OCI-LY1 (cell line): ENCODE results near the gene SYNE4.

Source experiments
- EZH2 ChIP-seq: fragments of 200-600 bp; sonication (generic), shearing (Covaris generic); IDR thresholded peaks from 2 replicates; pipeline ENCODE4 v1.8.0; 2017; ENCODE audit warnings: borderline replicate concordance, mixed run types, mild to moderate bottlenecking, antibody characterized with exemption, low read length, moderate library complexity, mixed read lengths
- TF ChIP-seq, protein P1 (sequence below): fragments of 200-600 bp; sonication (generic), shearing (Covaris generic); IDR thresholded peaks from 2 replicates; pipeline ENCODE4 v1.5.1; 2017; ENCODE audit warnings: mild to moderate bottlenecking, antibody characterized with exemption, low read length, moderate library complexity, mixed read lengths

- TF ChIP-seq, protein P1, sequence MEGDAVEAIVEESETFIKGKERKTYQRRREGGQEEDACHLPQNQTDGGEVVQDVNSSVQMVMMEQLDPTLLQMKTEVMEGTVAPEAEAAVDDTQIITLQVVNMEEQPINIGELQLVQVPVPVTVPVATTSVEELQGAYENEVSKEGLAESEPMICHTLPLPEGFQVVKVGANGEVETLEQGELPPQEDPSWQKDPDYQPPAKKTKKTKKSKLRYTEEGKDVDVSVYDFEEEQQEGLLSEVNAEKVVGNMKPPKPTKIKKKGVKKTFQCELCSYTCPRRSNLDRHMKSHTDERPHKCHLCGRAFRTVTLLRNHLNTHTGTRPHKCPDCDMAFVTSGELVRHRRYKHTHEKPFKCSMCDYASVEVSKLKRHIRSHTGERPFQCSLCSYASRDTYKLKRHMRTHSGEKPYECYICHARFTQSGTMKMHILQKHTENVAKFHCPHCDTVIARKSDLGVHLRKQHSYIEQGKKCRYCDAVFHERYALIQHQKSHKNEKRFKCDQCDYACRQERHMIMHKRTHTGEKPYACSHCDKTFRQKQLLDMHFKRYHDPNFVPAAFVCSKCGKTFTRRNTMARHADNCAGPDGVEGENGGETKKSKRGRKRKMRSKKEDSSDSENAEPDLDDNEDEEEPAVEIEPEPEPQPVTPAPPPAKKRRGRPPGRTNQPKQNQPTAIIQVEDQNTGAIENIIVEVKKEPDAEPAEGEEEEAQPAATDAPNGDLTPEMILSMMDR = no peak
- no peak for TF ChIP-seq EZH2
These were observed 35.3 kb upstream of the SYNE4 start for GRCh38 chr19:36043952-36044351.
